Measurements from ENCODE around the gene CACNG1. TPM values are rescaled to one million over a fixed set of nuclear protein-coding genes. Genes with fewer than 3 reads are reported as not detected.

Gene CACNG1
- total and polyA plus RNA-seq, 2 of the 4 experiments (the other 2 are of a cell fraction): not detected

- no TSS peak for BruUV-seq (replicated peaks)
- H3K4ac ChIP-seq (ENCODE audit: low read depth, low read length): no peak overlapping the region
- peaks cover 3% of the 10 kb centered on the region; the same call in 1 of the 2 replicates for H3K9me1 ChIP-seq (ENCODE audit: insufficient read depth, low read length)
- intact Hi-C loops (cut with micrococcal nuclease) (no loop called here), dilution Hi-C loops (cut with HindIII; ENCODE audit: low sequenced_read_pairs, unreplicated experiment) (no loop called here), in situ Hi-C loops (cut with MboI; ENCODE audit: low sequenced_read_pairs) (no loop called here)
- H4K20me1 ChIP-seq (ENCODE audit: insufficient read depth, low read length): 0 out of 2 replicates have a peak, but pooled peaks cover 6% of the 10 kb centered on the region
- no peak overlapping the region for H3K56ac ChIP-seq (ENCODE audit: extremely low read depth, insufficient read depth, low read length)
- no peaks in the 10 kb centered on the region; the same call in 1 of the 2 replicates for H3K4me1 ChIP-seq (ENCODE audit: control insufficient read depth, insufficient read depth, low read length)
- no peak overlapping the region for H3K9ac ChIP-seq (ENCODE audit: low read depth, low read length)
- no peak overlapping the region for H4K91ac ChIP-seq (ENCODE audit: insufficient read depth, low read depth, low read length)
- ChIA-PET POLR2A (ENCODE audit: unreplicated experiment) (no interaction called here), CTCF (no interaction called here)
- no peak overlapping the region for H2BK15ac ChIP-seq (ENCODE audit: low read depth, low read length)
- 100% methylated on average over 2 of the region's 5 CpGs; no CpG with 5 or more reads in 1 of the 2 experiments for WGBS, 2 experiments (ENCODE audit: extremely low coverage in 2 of 2, insufficient read length in 1 of 2)
- H3K18ac ChIP-seq (ENCODE audit: low read depth, low read length): no peak overlapping the region
- H3K36me3 ChIP-seq (ENCODE audit: control insufficient read depth, insufficient read depth, low read length): no peaks in the 10 kb centered on the region; the same call in 1 of the 2 replicates
- peaks cover 16 to 48% of the 10 kb centered on the region in 2 experiments for H3K79me1 ChIP-seq (ENCODE audit: low read depth in 1 of 2, low read length in 2 of 2)
- H4K5ac ChIP-seq (ENCODE audit: low read depth, low read length): no peak overlapping the region
- no peak overlapping the region for H2BK5ac ChIP-seq (ENCODE audit: low read depth, low read length, poor library complexity, severe bottlenecking)
- H3K4me3 ChIP-seq (ENCODE audit: insufficient read depth, low read depth, low read length): no peak overlapping the region
- ATAC-seq (ENCODE audit: low read depth) (no peak), DNase-seq (no peak)
- H2BK120ac ChIP-seq (ENCODE audit: low read depth, low read length): no peak overlapping the region
- no peak overlapping the region for H4K8ac ChIP-seq (ENCODE audit: low read depth in 2 of 2, low read length in 2 of 2)
- no peaks in the 10 kb centered on the region for H3K27me3 ChIP-seq (ENCODE audit: control insufficient read depth, insufficient read depth, low read length)
- H3K23ac ChIP-seq (ENCODE audit: low read depth, low read length): no peak overlapping the region
- no peaks in the 10 kb centered on the region for H3K9me3 ChIP-seq (ENCODE audit: control insufficient read depth, insufficient read depth, low read length)
- H2AK9ac ChIP-seq (replicated peaks; ENCODE audit: low read depth, low read length, poor library complexity): no peak overlapping the region
- no peak for TF ChIP-seq USF2 (IDR thresholded peaks at IDR 0.05; ENCODE audit: low read depth, low read length)
- TF ChIP-seq POLR2A (IDR thresholded peaks at IDR 0.05; ENCODE audit: low read depth, low read length): no peak
- TF ChIP-seq CHD1 (IDR thresholded peaks at IDR 0.05; ENCODE audit: low read depth, low read length): no peak
- TF ChIP-seq MAZ (IDR thresholded peaks at IDR 0.05; ENCODE audit: borderline replicate concordance, low read depth, low read length): no peak
- no peak for TF ChIP-seq ELK1 (IDR thresholded peaks at IDR 0.05; ENCODE audit: borderline replicate concordance, low read depth, low read length)
- TF ChIP-seq RFX5 (IDR thresholded peaks at IDR 0.05; ENCODE audit: low read depth, low read length): no peak
- no peak for TF ChIP-seq MXI1 (IDR thresholded peaks at IDR 0.05; ENCODE audit: borderline replicate concordance, low read depth, low read length)
- no peak for TF ChIP-seq RAD21 (IDR thresholded peaks at IDR 0.05; ENCODE audit: low read length)
- TF ChIP-seq SMC3 (IDR thresholded peaks at IDR 0.05; ENCODE audit: low read depth, low read length): no peak
- no peak for TF ChIP-seq CEBPB (IDR thresholded peaks at IDR 0.05; ENCODE audit: low read depth, low read length)
- no peak for TF ChIP-seq FOS (IDR thresholded peaks at IDR 0.05; ENCODE audit: low read depth, low read length)
- TF ChIP-seq BHLHE40 (IDR thresholded peaks at IDR 0.05; ENCODE audit: low read depth, low read length): no peak
- H2BK20ac ChIP-seq (ENCODE audit: low read depth, low read length): no peak overlapping the region
- H3K14ac ChIP-seq (replicated peaks; ENCODE audit: low read depth, low read length): no peak overlapping the region
- H2AK5ac ChIP-seq (ENCODE audit: low read depth, low read length): no peak overlapping the region
- no peak overlapping the region for H3K27ac ChIP-seq (ENCODE audit: insufficient read depth, low read length)
- H2AFZ ChIP-seq (replicated peaks; ENCODE audit: low read length, poor library complexity): no peak overlapping the region
- H3K4me2 ChIP-seq (ENCODE audit: low read depth, low read length): no peak overlapping the region
Measured at GRCh38 chr17:67092291-67092690, 47.9 kb downstream of the CACNG1 start.

Data from IMR-90 (cell line).